ENCODE data around the gene CYP19A1.

The CYP19A1 gene

GRCh38 chr15:51368751-51369450 is 30.5 kb upstream of the CYP19A1 start:
- no peak overlapping the region for H3K4me3 ChIP-seq (ENCODE audit: low read depth, low read length)
- TF ChIP-seq CTCF (IDR thresholded peaks at IDR 0.05; ENCODE audit: low read depth, low read length), result no peak

DNA sequence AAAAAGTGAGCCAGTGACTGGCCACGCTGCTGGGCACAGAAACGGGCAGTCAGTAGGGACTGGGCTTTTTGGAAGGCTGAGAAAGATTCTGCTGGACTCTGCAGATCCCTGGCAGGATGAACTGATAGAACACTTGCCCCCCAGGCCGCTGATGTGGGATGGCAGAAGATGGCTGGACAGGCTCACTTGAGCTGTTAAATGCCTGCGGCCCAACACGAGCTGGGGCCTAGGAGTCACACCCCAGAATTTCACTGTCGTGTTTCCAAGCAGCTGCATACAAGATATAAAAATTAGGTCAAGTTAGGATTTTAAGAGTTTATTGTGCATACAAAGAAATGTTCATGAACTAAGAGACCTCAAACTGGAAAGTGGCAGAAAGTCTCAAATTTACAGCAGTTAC is 29.9 kb upstream of the CYP19A1 start:
- no peak for TF ChIP-seq CTCF (IDR thresholded peaks at IDR 0.05; ENCODE audit: low read depth, low read length)
- no peak overlapping the region for H3K4me3 ChIP-seq (ENCODE audit: low read depth, low read length)

DNA sequence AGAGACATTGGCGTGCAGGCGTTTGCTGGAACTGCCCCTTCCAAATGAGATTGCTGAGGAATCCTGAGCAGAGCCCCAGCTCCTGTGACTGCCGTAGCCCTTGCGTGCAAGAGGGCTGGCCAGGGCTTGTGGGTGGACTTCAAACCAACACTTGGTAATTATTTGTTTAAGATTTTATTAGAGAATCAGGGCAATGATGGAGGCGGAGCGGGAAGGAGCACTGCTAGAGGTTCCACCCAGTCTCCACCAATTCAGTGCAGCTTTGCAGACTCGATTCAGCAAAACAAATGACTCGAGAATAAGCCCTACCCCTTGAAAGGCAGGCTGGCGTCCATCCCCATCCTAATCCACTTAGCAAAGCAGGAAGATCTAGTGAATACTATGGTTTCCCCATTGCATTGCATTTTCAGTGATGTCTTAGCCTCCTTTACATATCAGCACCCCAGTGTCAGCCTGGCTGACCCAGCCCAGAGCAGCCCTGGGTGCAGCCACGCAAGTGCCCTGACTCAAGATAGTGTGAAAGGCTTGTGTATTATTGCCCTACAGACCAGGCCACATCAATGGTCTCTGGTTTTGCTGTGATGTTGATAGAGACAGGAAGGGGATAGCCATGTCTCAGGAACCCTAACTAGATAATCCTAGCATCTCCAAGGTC is 29.1 kb upstream of the CYP19A1 start:
- no peak for TF ChIP-seq CTCF (IDR thresholded peaks at IDR 0.05; ENCODE audit: low read depth, low read length)
- H3K4me3 ChIP-seq (ENCODE audit: low read depth, low read length), result no peak overlapping the region

- no peak for TF ChIP-seq CTCF (IDR thresholded peaks at IDR 0.05; ENCODE audit: low read depth, low read length)
- H3K4me3 ChIP-seq (ENCODE audit: low read depth, low read length), result no peak overlapping the region
Observed at GRCh38 chr15:51366920-51367319, 28.5 kb upstream of the CYP19A1 start.

- no peak for TF ChIP-seq CTCF (IDR thresholded peaks at IDR 0.05; ENCODE audit: low read depth, low read length)
- H3K4me3 ChIP-seq (ENCODE audit: low read depth, low read length), result no peak overlapping the region
Observed at GRCh38 chr15:51366071-51366470, 27.7 kb upstream of the CYP19A1 start.

DNA sequence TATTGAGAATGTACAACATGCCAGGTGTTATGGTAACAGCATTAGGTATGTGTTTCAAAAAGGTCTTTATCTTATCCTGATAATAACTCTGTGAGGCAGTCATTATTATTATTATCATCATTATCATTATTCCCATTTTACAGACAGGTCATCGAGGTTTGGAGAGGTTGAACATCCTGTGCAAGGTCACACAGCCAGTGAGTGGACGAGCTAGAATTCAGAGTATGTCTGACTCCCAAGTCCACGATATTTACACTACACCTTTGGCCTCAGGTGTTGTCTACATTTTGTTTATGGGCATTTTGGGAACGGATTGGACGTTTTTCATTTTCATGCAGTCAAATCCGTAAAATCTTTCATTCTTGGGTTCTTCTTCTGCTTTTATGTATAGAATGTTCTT is 27.0 kb upstream of the CYP19A1 start:
- H3K4me3 ChIP-seq (ENCODE audit: low read depth, low read length), result no peak overlapping the region
- no peak for TF ChIP-seq CTCF (IDR thresholded peaks at IDR 0.05; ENCODE audit: low read depth, low read length)

DNA sequence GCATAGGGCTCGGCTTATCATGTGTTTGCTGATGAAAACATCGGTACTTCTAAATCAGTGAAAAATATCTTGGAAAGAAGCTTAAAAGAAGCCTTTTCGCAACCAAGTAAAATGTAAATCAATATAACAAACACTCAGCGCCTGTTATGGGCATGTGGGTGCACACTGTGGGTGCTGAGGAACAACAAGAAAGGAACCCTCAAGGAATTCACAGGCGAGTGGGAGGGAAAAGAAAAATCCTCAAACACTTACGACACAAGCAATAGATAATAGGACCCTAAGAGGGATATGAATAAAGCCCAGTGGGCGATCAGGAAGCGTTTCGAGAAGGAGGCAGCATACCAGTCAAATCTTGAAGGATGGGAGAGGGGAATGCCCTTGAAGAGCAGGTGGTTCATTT is 25.0 kb upstream of the CYP19A1 start:
- no peak overlapping the region for H3K4me3 ChIP-seq (ENCODE audit: low read depth, low read length)
- no peak for TF ChIP-seq CTCF (IDR thresholded peaks at IDR 0.05; ENCODE audit: low read depth, low read length)
